ENCODE measurements around the gene VWA2. TPM values are rescaled to one million over a fixed set of nuclear protein-coding genes. Genes with fewer than 3 reads are reported as not detected.

VWA2 gene
- total RNA-seq, 1 donor from 2014 or later: not detected

DNA sequence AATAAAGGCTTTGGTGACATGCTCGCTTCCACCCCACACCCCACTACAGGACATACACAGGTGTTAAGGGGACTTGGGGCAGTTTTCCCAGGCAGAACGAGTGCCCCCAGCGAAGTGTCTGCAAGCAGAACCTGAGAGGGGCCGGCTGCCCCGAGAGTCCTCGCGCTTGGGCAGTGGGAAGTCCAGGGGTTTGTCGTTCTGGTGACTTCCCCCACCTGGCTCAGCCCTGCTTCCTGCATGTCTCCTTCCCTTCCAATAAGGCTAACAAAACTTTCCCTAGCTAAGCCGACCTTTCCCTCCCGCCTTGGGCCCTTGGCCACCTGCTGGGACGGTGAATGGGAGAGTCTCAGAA lies 916 bp downstream of the VWA2 start:
- Histone ChIP-seq H3K27me3 (peaks cover 9% of the 10 kb centered on the region), H3K9me3 (no peaks in the 10 kb centered on the region), H3K27ac (no peak overlapping the region), H3K36me3 (no peaks in the 10 kb centered on the region), H3K4me1 (peaks cover 5 to 7% of the 10 kb centered on the region in 2 donors), H3K4me3 (no peak overlapping the region)
- no peak for DNase-seq (ENCODE audit: low spot score in 2 of 2)
- intact Hi-C loops (cut with DNase I): no loop called here
- TF ChIP-seq, protein P1, sequence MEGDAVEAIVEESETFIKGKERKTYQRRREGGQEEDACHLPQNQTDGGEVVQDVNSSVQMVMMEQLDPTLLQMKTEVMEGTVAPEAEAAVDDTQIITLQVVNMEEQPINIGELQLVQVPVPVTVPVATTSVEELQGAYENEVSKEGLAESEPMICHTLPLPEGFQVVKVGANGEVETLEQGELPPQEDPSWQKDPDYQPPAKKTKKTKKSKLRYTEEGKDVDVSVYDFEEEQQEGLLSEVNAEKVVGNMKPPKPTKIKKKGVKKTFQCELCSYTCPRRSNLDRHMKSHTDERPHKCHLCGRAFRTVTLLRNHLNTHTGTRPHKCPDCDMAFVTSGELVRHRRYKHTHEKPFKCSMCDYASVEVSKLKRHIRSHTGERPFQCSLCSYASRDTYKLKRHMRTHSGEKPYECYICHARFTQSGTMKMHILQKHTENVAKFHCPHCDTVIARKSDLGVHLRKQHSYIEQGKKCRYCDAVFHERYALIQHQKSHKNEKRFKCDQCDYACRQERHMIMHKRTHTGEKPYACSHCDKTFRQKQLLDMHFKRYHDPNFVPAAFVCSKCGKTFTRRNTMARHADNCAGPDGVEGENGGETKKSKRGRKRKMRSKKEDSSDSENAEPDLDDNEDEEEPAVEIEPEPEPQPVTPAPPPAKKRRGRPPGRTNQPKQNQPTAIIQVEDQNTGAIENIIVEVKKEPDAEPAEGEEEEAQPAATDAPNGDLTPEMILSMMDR (IDR thresholded peaks at IDR 0.05): no peak

DNA sequence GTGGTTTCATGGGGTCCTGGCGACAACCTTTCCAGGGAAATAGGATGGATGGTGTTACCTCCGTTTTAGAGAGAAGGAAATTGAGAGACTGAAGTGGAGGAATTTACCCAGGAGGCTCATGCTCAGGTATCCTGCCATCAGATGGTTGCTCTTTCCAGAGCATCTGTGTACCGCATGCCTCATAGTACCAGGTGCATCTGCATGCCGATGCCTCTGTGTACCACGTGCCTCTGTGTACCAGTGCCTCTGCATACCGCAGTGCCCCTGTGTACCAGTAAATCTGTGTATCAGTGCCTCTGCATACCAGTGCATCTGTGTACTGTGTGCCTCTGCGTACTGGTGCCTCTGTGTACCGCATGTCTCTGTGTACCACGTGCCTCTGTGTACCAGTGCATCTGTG lies 3.2 kb downstream of the VWA2 start:
- Histone ChIP-seq H3K4me3 (no peak overlapping the region), H3K9me3 (no peaks in the 10 kb centered on the region), H3K4me1 (peaks cover 5 to 7% of the 10 kb centered on the region in 2 donors), H3K27me3 (peaks cover 9% of the 10 kb centered on the region), H3K27ac (no peak overlapping the region), H3K36me3 (no peaks in the 10 kb centered on the region)
- TF ChIP-seq, protein P1 (IDR thresholded peaks at IDR 0.05): no peak
- no peak for DNase-seq (ENCODE audit: low spot score in 2 of 2)
- intact Hi-C loops (cut with DNase I): no loop called here

DNA sequence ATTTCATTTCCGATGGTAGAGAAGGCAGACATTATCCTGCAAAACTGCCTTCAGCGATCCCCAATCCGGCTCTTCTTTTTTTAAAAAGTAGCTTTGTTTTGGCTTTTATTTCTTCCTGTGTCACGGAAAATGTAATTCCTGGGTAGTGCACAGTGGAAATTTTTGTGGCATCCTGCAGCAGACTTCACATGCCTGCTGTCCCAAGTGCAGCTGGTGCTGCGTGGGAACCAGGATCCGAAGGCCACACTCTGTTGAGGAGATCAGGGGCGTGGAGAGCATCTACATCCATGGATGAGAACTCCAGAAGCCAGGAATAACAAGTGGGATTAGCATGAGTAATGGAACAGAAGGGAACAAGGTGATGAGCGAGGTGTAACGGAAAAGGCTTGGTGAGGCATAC lies 4.6 kb downstream of the VWA2 start:
- TF ChIP-seq, protein P1 (IDR thresholded peaks at IDR 0.05): no peak
- no peak for DNase-seq (ENCODE audit: low spot score in 2 of 2)
- H3K4me1 ChIP-seq: peaks cover 5 to 7% of the 10 kb centered on the region in 2 donors
- no peak overlapping the region for H3K4me3 ChIP-seq
- H3K27me3 ChIP-seq: peaks cover 9% of the 10 kb centered on the region
- H3K36me3 ChIP-seq: no peaks in the 10 kb centered on the region
- H3K27ac ChIP-seq: no peak overlapping the region
- intact Hi-C loops (cut with DNase I): no loop called here
- H3K9me3 ChIP-seq: no peaks in the 10 kb centered on the region

DNA sequence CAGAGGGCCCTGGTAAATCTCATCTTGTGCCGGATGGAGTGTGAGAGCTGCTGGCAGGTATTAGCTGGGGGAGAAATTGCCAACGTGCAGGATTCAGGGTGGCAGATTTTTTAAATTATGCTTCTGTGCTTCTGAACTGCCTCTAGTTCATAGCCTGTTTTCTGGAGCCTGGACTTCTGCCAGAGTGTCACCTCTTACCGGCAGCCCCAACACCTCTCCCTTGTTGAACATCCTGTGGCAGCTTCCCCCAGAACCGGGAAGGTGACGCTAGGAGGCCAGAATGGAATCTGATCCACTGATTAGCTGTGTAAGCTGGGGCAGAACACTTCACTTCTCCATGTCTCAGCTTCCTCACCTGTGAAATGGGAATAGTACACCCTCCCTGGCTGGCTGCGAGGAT lies 5.1 kb downstream of the VWA2 start:
- no peak for DNase-seq (ENCODE audit: low spot score in 2 of 2)
- H3K27me3 ChIP-seq: peaks cover 8% of the 10 kb centered on the region
- H3K9me3 ChIP-seq: no peaks in the 10 kb centered on the region
- TF ChIP-seq, protein P1 (IDR thresholded peaks at IDR 0.05): no peak
- intact Hi-C loops (cut with DNase I): no loop called here
- no peak overlapping the region for H3K27ac ChIP-seq
- H3K36me3 ChIP-seq: no peaks in the 10 kb centered on the region
- no peak overlapping the region for H3K4me3 ChIP-seq
- peaks cover 5 to 6% of the 10 kb centered on the region in 2 donors for H3K4me1 ChIP-seq

DNA sequence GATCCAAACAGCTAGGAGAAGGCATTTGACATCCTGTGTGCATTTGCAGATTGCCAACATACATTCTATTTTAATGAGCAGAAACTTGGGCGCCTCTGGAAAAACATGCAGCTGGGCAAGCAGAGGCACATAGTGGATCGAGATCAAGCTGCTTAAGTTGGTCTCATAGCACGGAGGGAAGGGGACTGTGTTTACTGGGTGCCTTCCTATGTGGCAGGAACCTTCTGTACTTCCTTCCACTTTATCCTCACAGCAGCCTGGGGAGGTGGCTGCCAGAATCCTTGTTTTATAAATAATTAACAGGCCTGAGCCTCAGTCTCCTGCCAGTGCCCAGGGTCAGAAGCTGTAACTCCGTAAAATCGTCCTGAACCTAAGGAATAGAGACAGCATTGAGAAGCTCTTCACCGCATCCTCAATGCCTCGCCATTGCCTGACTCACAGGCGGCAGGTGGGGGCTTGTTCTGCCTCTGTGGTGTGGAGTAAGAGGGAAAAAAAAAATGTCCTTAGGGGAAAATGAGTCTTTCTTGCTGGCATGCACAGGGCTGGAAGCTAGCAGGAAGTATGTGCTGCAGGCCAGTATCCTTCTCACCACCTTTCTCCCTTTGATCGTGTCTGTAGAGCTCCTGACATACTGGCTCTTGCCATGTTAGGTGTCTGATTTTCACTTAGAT lies 6.2 kb downstream of the VWA2 start:
- H3K4me1 ChIP-seq: no peaks in the 10 kb centered on the region
- H3K27ac ChIP-seq: no peak overlapping the region
- no peaks in the 10 kb centered on the region for H3K36me3 ChIP-seq
- TF ChIP-seq, protein P1 (IDR thresholded peaks at IDR 0.05): no peak
- intact Hi-C loops (cut with DNase I): no loop called here
- H3K27me3 ChIP-seq: no peaks in the 10 kb centered on the region
- H3K9me3 ChIP-seq: no peaks in the 10 kb centered on the region
- H3K4me3 ChIP-seq: no peak overlapping the region
- no peak for DNase-seq (ENCODE audit: low spot score in 2 of 2)
